ENCODE data around the gene TBXAS1. TPM values are rescaled to one million over a fixed set of nuclear protein-coding genes. Genes with fewer than 3 reads are reported as not detected.

TBXAS1 gene
- total and polyA plus RNA-seq, 2 experiments from 2014 or later = 1.3 TPM; not detected in 1

DNA sequence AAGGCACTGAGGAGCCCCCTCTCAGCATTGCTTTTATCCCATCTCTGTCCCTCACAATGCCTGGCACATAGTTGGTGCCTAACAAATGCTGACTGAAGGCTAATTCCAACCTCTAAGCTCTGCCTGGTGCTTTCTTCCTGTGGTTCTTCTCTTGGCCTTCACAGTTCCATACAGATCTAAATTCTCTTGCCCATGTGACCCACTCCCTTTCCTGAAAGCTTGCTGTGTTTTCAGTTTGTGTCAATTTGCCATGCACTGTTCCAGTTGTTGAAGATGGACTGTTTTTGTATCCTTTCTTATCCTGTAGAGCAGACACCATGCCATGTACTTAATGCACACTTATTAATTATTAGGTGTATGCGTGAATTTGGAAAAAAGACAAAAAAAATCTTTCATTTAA, 9.2 kb downstream of the TBXAS1 start (continued):
- TF ChIP-seq, protein P1, sequence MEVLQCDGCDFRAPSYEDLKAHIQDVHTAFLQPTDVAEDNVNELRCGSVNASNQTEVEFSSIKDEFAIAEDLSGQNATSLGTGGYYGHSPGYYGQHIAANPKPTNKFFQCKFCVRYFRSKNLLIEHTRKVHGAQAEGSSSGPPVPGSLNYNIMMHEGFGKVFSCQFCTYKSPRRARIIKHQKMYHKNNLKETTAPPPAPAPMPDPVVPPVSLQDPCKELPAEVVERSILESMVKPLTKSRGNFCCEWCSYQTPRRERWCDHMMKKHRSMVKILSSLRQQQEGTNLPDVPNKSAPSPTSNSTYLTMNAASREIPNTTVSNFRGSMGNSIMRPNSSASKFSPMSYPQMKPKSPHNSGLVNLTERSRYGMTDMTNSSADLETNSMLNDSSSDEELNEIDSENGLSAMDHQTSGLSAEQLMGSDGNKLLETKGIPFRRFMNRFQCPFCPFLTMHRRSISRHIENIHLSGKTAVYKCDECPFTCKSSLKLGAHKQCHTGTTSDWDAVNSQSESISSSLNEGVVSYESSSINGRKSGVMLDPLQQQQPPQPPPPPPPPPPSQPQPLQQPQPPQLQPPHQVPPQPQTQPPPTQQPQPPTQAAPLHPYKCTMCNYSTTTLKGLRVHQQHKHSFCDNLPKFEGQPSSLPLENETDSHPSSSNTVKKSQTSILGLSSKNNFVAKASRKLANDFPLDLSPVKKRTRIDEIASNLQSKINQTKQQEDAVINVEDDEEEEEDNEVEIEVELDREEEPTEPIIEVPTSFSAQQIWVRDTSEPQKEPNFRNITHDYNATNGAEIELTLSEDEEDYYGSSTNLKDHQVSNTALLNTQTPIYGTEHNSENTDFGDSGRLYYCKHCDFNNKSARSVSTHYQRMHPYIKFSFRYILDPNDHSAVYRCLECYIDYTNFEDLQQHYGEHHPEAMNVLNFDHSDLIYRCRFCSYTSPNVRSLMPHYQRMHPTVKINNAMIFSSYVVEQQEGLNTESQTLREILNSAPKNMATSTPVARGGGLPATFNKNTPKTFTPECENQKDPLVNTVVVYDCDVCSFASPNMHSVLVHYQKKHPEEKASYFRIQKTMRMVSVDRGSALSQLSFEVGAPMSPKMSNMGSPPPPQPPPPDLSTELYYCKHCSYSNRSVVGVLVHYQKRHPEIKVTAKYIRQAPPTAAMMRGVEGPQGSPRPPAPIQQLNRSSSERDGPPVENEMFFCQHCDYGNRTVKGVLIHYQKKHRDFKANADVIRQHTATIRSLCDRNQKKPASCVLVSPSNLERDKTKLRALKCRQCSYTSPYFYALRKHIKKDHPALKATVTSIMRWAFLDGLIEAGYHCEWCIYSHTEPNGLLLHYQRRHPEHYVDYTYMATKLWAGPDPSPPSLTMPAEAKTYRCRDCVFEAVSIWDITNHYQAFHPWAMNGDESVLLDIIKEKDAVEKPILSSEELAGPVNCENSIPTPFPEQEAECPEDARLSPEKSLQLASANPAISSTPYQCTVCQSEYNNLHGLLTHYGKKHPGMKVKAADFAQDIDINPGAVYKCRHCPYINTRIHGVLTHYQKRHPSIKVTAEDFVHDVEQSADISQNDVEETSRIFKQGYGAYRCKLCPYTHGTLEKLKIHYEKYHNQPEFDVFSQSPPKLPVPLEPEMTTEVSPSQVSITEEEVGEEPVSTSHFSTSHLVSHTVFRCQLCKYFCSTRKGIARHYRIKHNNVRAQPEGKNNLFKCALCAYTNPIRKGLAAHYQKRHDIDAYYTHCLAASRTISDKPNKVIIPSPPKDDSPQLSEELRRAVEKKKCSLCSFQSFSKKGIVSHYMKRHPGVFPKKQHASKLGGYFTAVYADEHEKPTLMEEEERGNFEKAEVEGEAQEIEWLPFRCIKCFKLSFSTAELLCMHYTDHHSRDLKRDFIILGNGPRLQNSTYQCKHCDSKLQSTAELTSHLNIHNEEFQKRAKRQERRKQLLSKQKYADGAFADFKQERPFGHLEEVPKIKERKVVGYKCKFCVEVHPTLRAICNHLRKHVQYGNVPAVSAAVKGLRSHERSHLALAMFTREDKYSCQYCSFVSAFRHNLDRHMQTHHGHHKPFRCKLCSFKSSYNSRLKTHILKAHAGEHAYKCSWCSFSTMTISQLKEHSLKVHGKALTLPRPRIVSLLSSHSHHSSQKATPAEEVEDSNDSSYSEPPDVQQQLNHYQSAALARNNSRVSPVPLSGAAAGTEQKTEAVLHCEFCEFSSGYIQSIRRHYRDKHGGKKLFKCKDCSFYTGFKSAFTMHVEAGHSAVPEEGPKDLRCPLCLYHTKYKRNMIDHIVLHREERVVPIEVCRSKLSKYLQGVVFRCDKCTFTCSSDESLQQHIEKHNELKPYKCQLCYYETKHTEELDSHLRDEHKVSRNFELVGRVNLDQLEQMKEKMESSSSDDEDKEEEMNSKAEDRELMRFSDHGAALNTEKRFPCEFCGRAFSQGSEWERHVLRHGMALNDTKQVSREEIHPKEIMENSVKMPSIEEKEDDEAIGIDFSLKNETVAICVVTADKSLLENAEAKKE (CRISPR knock-in tag; IDR thresholded peaks at IDR 0.05) = no peak
- TF ChIP-seq, protein P2, sequence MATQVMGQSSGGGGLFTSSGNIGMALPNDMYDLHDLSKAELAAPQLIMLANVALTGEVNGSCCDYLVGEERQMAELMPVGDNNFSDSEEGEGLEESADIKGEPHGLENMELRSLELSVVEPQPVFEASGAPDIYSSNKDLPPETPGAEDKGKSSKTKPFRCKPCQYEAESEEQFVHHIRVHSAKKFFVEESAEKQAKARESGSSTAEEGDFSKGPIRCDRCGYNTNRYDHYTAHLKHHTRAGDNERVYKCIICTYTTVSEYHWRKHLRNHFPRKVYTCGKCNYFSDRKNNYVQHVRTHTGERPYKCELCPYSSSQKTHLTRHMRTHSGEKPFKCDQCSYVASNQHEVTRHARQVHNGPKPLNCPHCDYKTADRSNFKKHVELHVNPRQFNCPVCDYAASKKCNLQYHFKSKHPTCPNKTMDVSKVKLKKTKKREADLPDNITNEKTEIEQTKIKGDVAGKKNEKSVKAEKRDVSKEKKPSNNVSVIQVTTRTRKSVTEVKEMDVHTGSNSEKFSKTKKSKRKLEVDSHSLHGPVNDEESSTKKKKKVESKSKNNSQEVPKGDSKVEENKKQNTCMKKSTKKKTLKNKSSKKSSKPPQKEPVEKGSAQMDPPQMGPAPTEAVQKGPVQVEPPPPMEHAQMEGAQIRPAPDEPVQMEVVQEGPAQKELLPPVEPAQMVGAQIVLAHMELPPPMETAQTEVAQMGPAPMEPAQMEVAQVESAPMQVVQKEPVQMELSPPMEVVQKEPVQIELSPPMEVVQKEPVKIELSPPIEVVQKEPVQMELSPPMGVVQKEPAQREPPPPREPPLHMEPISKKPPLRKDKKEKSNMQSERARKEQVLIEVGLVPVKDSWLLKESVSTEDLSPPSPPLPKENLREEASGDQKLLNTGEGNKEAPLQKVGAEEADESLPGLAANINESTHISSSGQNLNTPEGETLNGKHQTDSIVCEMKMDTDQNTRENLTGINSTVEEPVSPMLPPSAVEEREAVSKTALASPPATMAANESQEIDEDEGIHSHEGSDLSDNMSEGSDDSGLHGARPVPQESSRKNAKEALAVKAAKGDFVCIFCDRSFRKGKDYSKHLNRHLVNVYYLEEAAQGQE (IDR thresholded peaks at IDR 0.05; ENCODE audit: unreplicated experiment) = no peak
- TF ChIP-seq, protein P3, sequence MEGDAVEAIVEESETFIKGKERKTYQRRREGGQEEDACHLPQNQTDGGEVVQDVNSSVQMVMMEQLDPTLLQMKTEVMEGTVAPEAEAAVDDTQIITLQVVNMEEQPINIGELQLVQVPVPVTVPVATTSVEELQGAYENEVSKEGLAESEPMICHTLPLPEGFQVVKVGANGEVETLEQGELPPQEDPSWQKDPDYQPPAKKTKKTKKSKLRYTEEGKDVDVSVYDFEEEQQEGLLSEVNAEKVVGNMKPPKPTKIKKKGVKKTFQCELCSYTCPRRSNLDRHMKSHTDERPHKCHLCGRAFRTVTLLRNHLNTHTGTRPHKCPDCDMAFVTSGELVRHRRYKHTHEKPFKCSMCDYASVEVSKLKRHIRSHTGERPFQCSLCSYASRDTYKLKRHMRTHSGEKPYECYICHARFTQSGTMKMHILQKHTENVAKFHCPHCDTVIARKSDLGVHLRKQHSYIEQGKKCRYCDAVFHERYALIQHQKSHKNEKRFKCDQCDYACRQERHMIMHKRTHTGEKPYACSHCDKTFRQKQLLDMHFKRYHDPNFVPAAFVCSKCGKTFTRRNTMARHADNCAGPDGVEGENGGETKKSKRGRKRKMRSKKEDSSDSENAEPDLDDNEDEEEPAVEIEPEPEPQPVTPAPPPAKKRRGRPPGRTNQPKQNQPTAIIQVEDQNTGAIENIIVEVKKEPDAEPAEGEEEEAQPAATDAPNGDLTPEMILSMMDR (conservative IDR thresholded peaks at IDR 0.05; ENCODE audit: low read depth in 2 of 2) = no peak
- no peak for TF ChIP-seq ZNF331 (CRISPR knock-in tag; IDR thresholded peaks at IDR 0.05; ENCODE audit: low read depth)
